ENCODE measurements around the gene GNL1. TPM values are rescaled to one million over a fixed set of nuclear protein-coding genes. Genes with fewer than 3 reads are reported as not detected.

The GNL1 gene
- total and polyA plus RNA-seq, 12 donors, result 17.3 to 34.1 (median 20.1) TPM

DNA sequence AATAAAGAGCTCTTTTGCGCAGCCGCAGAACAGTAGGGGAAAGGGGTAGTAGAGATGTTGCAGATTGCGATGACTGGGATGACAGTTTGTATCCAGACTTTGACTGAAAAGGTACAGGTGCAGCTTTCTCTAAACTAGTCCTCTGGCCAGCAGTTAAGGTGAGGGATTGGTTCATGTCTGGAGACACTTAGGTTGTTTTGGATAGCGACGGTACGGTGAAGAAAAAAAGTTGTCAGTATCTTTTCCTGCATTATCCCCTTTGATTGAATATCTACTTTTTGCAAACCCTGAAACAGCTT, 1.3 kb upstream of the GNL1 start:
- no peaks in the 10 kb centered on the region for H3K27me3 ChIP-seq
- H3K9me3 ChIP-seq, result no peaks in the 10 kb centered on the region
- DNase-seq (no peak), ATAC-seq (no peak)
- WGBS, 2 donors, result 2% methylated on average over 6 of the region's 6 CpGs
- peaks cover 7 to 34% (median 29%) of the 10 kb centered on the region in 9 donors for H3K4me1 ChIP-seq
- peaks cover 0 to 53% (median 25%) of the 10 kb centered on the region in 9 donors for H3K36me3 ChIP-seq
- peak overlapping the region; percentile 65 to 99 (median 94) for H3K4me3 ChIP-seq
- TF ChIP-seq, protein P1, sequence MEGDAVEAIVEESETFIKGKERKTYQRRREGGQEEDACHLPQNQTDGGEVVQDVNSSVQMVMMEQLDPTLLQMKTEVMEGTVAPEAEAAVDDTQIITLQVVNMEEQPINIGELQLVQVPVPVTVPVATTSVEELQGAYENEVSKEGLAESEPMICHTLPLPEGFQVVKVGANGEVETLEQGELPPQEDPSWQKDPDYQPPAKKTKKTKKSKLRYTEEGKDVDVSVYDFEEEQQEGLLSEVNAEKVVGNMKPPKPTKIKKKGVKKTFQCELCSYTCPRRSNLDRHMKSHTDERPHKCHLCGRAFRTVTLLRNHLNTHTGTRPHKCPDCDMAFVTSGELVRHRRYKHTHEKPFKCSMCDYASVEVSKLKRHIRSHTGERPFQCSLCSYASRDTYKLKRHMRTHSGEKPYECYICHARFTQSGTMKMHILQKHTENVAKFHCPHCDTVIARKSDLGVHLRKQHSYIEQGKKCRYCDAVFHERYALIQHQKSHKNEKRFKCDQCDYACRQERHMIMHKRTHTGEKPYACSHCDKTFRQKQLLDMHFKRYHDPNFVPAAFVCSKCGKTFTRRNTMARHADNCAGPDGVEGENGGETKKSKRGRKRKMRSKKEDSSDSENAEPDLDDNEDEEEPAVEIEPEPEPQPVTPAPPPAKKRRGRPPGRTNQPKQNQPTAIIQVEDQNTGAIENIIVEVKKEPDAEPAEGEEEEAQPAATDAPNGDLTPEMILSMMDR (IDR thresholded peaks at IDR 0.05), result no peak
- H3K27ac ChIP-seq, result peak overlapping the region; percentile 92 to 99 (median 96)
- intact Hi-C loops (cut with DNase I), result loop anchor here in 4 of 10 donors (2.0 to 10.0 kb wide), 4 partner anchors 13 to 527 kb away; partner anchors contain the start of genes ABCF1 (in 3 of the 4) and TUBB (in 3 of the 4)

DNA sequence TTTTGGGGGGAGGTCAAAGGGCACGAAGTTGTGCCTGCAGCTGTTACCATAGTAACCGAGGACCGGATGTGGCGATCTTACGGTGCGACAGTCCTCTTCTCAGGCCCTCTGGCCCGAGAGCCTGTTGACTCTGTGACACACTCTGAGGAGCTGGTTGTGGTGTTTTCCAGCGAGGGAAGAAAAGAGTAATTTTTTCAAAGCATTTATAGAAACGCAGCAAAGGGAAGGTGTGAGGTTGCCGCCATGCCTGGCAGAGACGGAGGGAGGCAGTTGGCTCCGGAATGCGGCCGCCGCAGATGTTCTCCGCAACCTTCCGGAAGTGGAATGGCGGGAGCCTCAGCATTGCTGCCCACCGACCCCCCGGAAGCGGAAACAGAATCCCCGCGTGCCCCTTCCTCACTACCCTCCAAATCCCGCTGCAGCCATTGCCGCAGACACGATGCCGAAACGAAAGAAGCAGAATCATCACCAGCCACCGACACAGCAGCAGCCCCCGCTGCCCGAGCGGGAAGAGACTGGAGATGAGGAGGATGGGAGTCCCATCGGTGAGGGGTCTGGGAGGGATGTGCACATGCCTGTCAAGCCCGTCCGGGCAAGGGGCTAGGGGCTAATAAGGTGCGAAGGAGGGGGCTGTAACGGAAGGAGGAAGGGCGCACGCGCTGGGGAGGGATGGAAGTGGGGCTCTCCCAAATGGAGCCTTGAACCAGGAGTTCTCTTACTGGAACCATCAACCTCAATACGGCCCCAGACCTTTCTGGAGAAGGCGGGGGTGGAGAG, 805 bp upstream of the GNL1 start, which contains the start of gene PRR3:
Gene PRR3, plus strand, starts transcription at position 390 of the 777 bp plus-strand sequence. Its CDS starts 50 bp downstream, at position 440.
- Histone ChIP-seq H3K36me3 (peaks cover 0 to 53% (median 25%) of the 10 kb centered on the region in 9 donors), H3K9me3 (no peaks in the 10 kb centered on the region), H3K27me3 (no peaks in the 10 kb centered on the region), H3K4me1 (peaks cover 7 to 34% (median 29%) of the 10 kb centered on the region in 9 donors), H3K27ac (peak within 1 kb of the TSS; percentile 92 to 99 (median 96)), H3K4me3 (peak within 1 kb of the TSS; percentile 65 to 99 (median 94))
- peak; percentile 84 to 92 (median 86) for ATAC-seq
- intact Hi-C loops (cut with DNase I), result loop anchor here in 4 of 10 donors (1.0 to 10.0 kb wide), 5 partner anchors 14 to 528 kb away; partner anchors contain the start of genes ABCF1 (in 4 of the 4) and TUBB (in 3 of the 4)
- peak; percentile 81 to 92 for DNase-seq
- TF ChIP-seq, protein P1 (IDR thresholded peaks at IDR 0.05), result no peak
- WGBS, 2 donors, result 1% methylated on average over 42 of the region's 42 CpGs

DNA sequence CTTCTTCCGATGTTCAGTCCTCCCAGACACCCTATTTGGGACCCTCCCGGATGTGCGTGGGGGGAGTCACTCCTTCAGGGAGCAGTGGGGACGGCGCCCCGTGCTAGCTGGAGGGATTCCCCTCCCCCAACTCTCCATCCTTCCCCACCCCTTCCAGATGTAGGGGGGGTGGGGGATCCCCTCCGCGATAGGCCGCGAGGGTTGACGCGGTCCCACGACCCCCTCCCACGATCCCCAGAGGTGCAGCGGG, 548 bp downstream of the GNL1 start:
- DNase-seq (no peak), ATAC-seq (no peak)
- H3K27me3 ChIP-seq, result no peaks in the 10 kb centered on the region
- peaks cover 0 to 54% (median 36%) of the 10 kb centered on the region in 9 donors for H3K36me3 ChIP-seq
- H3K4me3 ChIP-seq, result peak overlapping the region; percentile 65 to 99 (median 94)
- TF ChIP-seq, protein P1 (IDR thresholded peaks at IDR 0.05), result no peak
- peaks cover 7 to 34% (median 29%) of the 10 kb centered on the region in 9 donors for H3K4me1 ChIP-seq
- intact Hi-C loops (cut with DNase I), result loop anchor here in 4 of 10 donors (1.0 to 10.0 kb wide), 5 partner anchors 15 to 529 kb away; partner anchors contain the start of genes ABCF1 (in 4 of the 4) and TUBB (in 3 of the 4)
- H3K9me3 ChIP-seq, result no peaks in the 10 kb centered on the region
- peak overlapping the region; percentile 92 to 99 (median 96) for H3K27ac ChIP-seq
- 0% methylated on average over 15 of the region's 15 CpGs for WGBS, 2 donors

DNA sequence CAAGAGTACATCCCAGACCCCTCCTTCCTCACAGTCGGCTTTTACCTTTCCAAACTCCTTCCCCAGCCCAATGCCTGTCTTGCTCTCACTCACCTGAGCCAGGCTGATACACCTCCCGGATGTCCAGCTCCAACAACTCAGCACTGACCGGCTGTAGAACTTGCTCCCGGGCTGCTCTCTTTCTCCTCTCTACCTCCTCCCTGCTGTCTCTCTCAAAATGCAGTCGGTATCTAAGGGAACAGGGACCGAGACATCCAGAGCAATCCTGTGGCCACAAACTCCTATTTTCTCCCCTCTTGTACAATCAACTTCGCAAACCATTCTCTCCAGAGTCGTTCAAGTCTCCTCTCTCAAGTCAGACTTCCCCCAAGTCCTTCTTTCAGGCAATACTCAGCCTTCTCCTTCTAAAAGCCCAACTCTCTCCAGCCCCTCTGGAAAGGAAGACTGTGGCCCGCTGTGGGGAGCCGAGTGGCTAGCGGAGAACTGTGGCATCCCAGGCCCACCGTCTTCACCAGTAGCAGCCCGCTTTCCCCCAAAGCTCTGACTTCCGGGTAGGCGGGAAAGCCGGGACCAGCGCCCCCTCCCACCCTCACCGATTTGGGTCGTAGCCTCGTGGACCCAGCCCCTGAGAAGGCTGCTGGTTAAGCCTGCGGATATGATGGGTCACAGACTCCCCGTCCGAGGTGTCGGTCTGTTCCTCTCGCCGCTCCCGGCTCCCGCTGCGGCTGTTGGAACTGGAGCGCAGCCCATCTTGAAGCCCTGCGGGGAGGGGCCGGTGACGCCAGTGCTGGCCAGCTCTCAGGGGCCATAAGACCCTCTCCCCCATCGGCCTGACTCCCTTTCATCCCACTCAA, 1.1 kb downstream of the GNL1 start:
- no peaks in the 10 kb centered on the region for H3K27me3 ChIP-seq
- DNase-seq (peak; percentile 52 to 58), ATAC-seq (peak; percentile 28 to 54 (median 44))
- no peaks in the 10 kb centered on the region for H3K9me3 ChIP-seq
- H3K4me3 ChIP-seq, result peak overlapping the region; percentile 65 to 99 (median 94)
- H3K27ac ChIP-seq, result peak overlapping the region; percentile 92 to 99 (median 96)
- TF ChIP-seq, protein P1 (IDR thresholded peaks at IDR 0.05), result no peak
- intact Hi-C loops (cut with DNase I), result loop anchor here in 4 of 10 donors (5.0 to 10.0 kb wide), 3 partner anchors 167 to 530 kb away; partner anchors contain the start of gene TUBB (in 3 of the 4)
- H3K4me1 ChIP-seq, result peaks cover 7 to 34% (median 29%) of the 10 kb centered on the region in 9 donors
- WGBS, 2 donors, result 12 to 13% methylated on average over 34 of the region's 34 CpGs
- peaks cover 0 to 58% (median 37%) of the 10 kb centered on the region in 9 donors for H3K36me3 ChIP-seq

All from heart right ventricle (tissue), 16 donors.